DND-41 (cell line): ENCODE results near the gene SLC9C2.

Experiments used
- ATAC-seq: fragments of 200-7000 bp; cut with Tn5 transposase; 3 replicates; pipeline ENCODE4 v1.9.1; 2021; ENCODE audit warnings: low read depth; ENCODE audit not compliant: insufficient read depth
- DNase-seq: peaks from one replicate; pipeline ENCODE4 v3.0.0-alpha.2; 2020
- H2AFZ ChIP-seq: 2 replicates; pipeline ENCODE4 v1.6.0; 2012; ENCODE audit warnings: low read depth, low read length
- H3K27ac ChIP-seq: 2 replicates; pipeline ENCODE4 v1.5.1; 2012; ENCODE audit warnings: low read length, inconsistent platforms
- H3K27me3 ChIP-seq: fragments of 200-600 bp; sonication (generic); 2 replicates; pipeline ENCODE4 v1.6.0; 2012; ENCODE audit warnings: low read length, mild to moderate bottlenecking, inconsistent platforms; ENCODE audit not compliant: insufficient read depth, poor library complexity
- H3K36me3 ChIP-seq: 2 replicates; pipeline ENCODE4 v1.5.1; 2012; ENCODE audit warnings: low read length, inconsistent platforms; ENCODE audit not compliant: insufficient read depth
- H3K4me1 ChIP-seq: 2 replicates; pipeline ENCODE4 v1.5.1; 2012; ENCODE audit warnings: mild to moderate bottlenecking, low read length; ENCODE audit not compliant: insufficient read depth
- H3K4me2 ChIP-seq: 2 replicates; pipeline ENCODE4 v1.6.0; 2012; ENCODE audit warnings: mild to moderate bottlenecking, moderate library complexity, low read length, inconsistent platforms; ENCODE audit not compliant: insufficient read depth
- H3K4me3 ChIP-seq, 2 experiments: fragments of 200-600 bp in 1 of 2; shearing (Covaris generic) in 1 of 2; 2 replicates each; pipeline ENCODE4 v1.5.1; 2012 to 2016; ENCODE audit warnings: inconsistent platforms in 2 of 2, low read length in 2 of 2, mild to moderate bottlenecking in 2 of 2, low read depth in 1 of 2, moderate library complexity in 1 of 2
- H3K79me2 ChIP-seq: 2 replicates; pipeline ENCODE4 v1.6.0; 2012; ENCODE audit warnings: low read length, inconsistent platforms; ENCODE audit not compliant: insufficient read depth
- H3K9ac ChIP-seq: 2 replicates; pipeline ENCODE4 v1.6.0; 2012; ENCODE audit warnings: low read depth, mild to moderate bottlenecking, inconsistent platforms, low read length, moderate library complexity
- H3K9me3 ChIP-seq: 2 replicates; pipeline ENCODE4 v1.5.1; 2012; ENCODE audit warnings: low read length, moderate library complexity, mild to moderate bottlenecking, inconsistent platforms; ENCODE audit not compliant: insufficient read depth, severe bottlenecking
- H4K20me1 ChIP-seq: 2 replicates; pipeline ENCODE4 v1.6.0; 2012; ENCODE audit warnings: low read length; ENCODE audit not compliant: insufficient read depth
- EZH2 ChIP-seq: IDR thresholded peaks from 3 replicates; pipeline ENCODE4 v1.6.1; 2012; ENCODE audit warnings: borderline replicate concordance, low read depth, mild to moderate bottlenecking, moderate library complexity, low read length, inconsistent platforms; ENCODE audit not compliant: severe bottlenecking
- TF ChIP-seq, protein P1 (sequence below): IDR thresholded peaks from 2 replicates; pipeline ENCODE4 v1.5.1; 2012; ENCODE audit warnings: borderline replicate concordance, low read length, moderate library complexity, mild to moderate bottlenecking; ENCODE audit not compliant: poor library complexity, severe bottlenecking; ENCODE audit errors: extremely low read depth

SLC9C2 gene

DNA sequence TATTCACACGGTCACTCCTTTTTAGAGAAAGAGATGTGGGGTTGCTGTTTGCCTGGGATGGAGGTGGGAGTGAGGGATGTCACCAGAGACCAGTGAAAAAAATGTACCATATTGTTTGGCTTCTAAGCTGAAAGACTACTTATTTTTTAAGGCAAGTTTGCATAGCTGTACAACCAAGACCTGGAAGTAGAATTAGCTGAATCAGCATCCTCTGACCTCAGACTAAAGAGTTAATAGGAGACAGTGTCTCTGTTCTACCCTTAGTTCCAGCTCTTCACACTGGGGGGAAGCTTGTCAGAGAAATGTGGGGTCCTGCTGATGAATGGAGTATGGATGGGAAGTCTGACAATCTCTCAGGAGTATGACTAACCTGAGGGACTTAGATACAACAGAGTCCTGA is 41.6 kb downstream of the SLC9C2 start:
- no peaks in the 10 kb centered on the region for H4K20me1 ChIP-seq
- no peak for TF ChIP-seq EZH2
- TF ChIP-seq, protein P1, sequence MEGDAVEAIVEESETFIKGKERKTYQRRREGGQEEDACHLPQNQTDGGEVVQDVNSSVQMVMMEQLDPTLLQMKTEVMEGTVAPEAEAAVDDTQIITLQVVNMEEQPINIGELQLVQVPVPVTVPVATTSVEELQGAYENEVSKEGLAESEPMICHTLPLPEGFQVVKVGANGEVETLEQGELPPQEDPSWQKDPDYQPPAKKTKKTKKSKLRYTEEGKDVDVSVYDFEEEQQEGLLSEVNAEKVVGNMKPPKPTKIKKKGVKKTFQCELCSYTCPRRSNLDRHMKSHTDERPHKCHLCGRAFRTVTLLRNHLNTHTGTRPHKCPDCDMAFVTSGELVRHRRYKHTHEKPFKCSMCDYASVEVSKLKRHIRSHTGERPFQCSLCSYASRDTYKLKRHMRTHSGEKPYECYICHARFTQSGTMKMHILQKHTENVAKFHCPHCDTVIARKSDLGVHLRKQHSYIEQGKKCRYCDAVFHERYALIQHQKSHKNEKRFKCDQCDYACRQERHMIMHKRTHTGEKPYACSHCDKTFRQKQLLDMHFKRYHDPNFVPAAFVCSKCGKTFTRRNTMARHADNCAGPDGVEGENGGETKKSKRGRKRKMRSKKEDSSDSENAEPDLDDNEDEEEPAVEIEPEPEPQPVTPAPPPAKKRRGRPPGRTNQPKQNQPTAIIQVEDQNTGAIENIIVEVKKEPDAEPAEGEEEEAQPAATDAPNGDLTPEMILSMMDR, result no peak
- no peaks in the 10 kb centered on the region for H3K36me3 ChIP-seq
- H3K79me2 ChIP-seq, result no peaks in the 10 kb centered on the region
- no peaks in the 10 kb centered on the region for H3K9me3 ChIP-seq
- H3K27me3 ChIP-seq, result no peaks in the 10 kb centered on the region
- H3K27ac ChIP-seq, result no peak overlapping the region
- no peak overlapping the region for H3K9ac ChIP-seq
- H3K4me1 ChIP-seq, result no peaks in the 10 kb centered on the region
- DNase-seq (no peak), ATAC-seq (no peak)
- H3K4me3 ChIP-seq, result no peak overlapping the region
- no peak overlapping the region for H2AFZ ChIP-seq
- no peak overlapping the region for H3K4me2 ChIP-seq

DNA sequence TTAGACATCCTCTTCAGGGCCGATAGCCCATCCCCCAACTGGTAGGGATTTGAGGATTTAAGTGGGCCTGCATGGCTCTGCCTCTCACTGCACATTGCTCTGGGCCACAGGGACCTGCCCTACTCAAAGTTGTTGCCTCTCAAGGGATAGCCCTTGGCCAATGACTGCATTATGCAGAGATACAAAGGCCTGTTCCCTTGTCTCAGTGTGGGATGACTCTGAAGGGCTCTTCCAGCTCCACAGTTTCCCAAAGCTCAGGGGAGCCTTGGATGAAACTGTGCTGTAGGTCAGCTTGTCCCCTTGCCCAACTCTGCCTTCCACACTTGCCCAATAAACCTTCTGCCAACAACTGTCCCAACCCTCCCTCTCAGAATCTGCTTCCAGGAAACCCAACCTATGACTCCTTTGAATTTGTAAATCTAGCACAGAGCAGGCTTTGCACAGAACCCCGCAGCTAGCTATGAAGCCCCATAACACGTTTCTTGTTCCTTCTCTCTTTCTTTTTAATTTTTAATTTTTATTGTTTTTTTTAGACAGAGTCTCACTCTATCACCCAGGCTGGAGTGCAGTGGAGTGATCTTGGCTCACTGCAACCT is 42.5 kb downstream of the SLC9C2 start:
- TF ChIP-seq EZH2, result no peak
- TF ChIP-seq, protein P1, result no peak
- Histone ChIP-seq H2AFZ (no peak overlapping the region), H3K4me1 (no peaks in the 10 kb centered on the region), H3K27ac (no peak overlapping the region), H3K4me3 (no peak overlapping the region), H3K9ac (no peak overlapping the region), H4K20me1 (no peaks in the 10 kb centered on the region), H3K27me3 (no peaks in the 10 kb centered on the region), H3K4me2 (no peak overlapping the region), H3K36me3 (no peaks in the 10 kb centered on the region), H3K79me2 (no peaks in the 10 kb centered on the region), H3K9me3 (no peaks in the 10 kb centered on the region)
- DNase-seq (no peak), ATAC-seq (no peak)

DNA sequence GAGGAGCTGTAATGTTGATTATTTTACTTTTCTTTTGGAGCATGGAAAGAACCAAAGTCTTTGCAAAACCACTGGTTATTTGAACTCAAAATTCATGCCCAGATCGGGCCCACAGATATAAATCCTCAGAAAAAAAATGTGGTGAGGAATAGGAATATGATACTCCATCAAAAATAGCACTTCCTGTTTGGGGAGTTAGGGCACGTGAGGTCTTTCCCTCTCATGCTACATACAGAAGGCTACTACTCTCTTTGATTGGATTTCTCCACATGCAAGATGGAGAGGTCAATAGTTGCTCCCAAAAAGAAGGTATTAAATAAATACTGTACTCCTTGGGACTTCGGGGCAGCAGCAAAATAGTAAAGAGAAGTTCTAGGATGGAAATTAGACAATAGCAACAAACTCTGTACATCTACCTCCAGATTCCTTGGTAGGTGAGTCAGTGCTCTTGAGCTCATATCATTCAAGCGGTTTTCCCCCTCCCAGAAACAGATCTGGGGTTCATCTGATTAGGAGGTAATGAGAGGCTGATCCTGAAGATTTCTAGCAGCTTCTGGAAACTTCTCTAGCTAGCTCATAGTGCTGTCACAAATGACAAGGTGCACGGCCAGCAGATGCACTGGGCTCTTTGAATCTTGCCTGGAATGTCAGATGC is 47.1 kb downstream of the SLC9C2 start:
- no peaks in the 10 kb centered on the region for H3K9me3 ChIP-seq
- DNase-seq (no peak), ATAC-seq (no peak)
- no peaks in the 10 kb centered on the region for H4K20me1 ChIP-seq
- no peaks in the 10 kb centered on the region for H3K36me3 ChIP-seq
- TF ChIP-seq EZH2, result no peak
- TF ChIP-seq, protein P1, result no peak
- no peak overlapping the region for H2AFZ ChIP-seq
- H3K9ac ChIP-seq, result no peak overlapping the region
- H3K4me2 ChIP-seq, result no peak overlapping the region
- H3K4me1 ChIP-seq, result peaks cover 8% of the 10 kb centered on the region
- H3K27me3 ChIP-seq, result no peaks in the 10 kb centered on the region
- H3K4me3 ChIP-seq, result no peak overlapping the region
- H3K79me2 ChIP-seq, result no peaks in the 10 kb centered on the region
- no peak overlapping the region for H3K27ac ChIP-seq
